ENCODE measurements around the gene SUSD5.

Gene SUSD5

GRCh38 chr3:33217866-33218445 lies 654 bp downstream of the SUSD5 start:
- peak overlapping the region; percentile 65 for H2AFZ ChIP-seq
- H3K9ac ChIP-seq: no peak overlapping the region
- peak overlapping the region; percentile 39 for H3K4me3 ChIP-seq (ENCODE audit: low read depth, low read length)
- no peaks in the 10 kb centered on the region for H3K27me3 ChIP-seq (ENCODE audit: control insufficient read depth, insufficient read depth, low read length)
- H3K27ac ChIP-seq: no peak overlapping the region
- peaks cover 4% of the 10 kb centered on the region for H3K4me1 ChIP-seq
- no peaks in the 10 kb centered on the region for H3K36me3 ChIP-seq (ENCODE audit: control insufficient read depth, insufficient read depth, low read length)
- H3K79me2 ChIP-seq: no peaks in the 10 kb centered on the region
- TF ChIP-seq CTCF (IDR thresholded peaks at IDR 0.05): no peak
- H3K4me2 ChIP-seq (ENCODE audit: low read length): peak overlapping the region; percentile 73
- no peaks in the 10 kb centered on the region for H3K9me3 ChIP-seq (ENCODE audit: control insufficient read depth, low read length)

GRCh38 chr3:33215739-33216138 lies 2.9 kb downstream of the SUSD5 start:
- H3K9ac ChIP-seq: no peak overlapping the region
- H3K27ac ChIP-seq: no peak overlapping the region
- no peaks in the 10 kb centered on the region for H3K79me2 ChIP-seq
- no peak for TF ChIP-seq CTCF (IDR thresholded peaks at IDR 0.05)
- H3K4me1 ChIP-seq: peaks cover 4% of the 10 kb centered on the region
- no peak overlapping the region for H2AFZ ChIP-seq
- no peak overlapping the region for H3K4me3 ChIP-seq (ENCODE audit: low read depth, low read length)
- H3K36me3 ChIP-seq (ENCODE audit: control insufficient read depth, insufficient read depth, low read length): no peaks in the 10 kb centered on the region
- no peaks in the 10 kb centered on the region for H3K27me3 ChIP-seq (ENCODE audit: control insufficient read depth, insufficient read depth, low read length)
- H3K4me2 ChIP-seq (ENCODE audit: low read length): no peak overlapping the region
- no peaks in the 10 kb centered on the region for H3K9me3 ChIP-seq (ENCODE audit: control insufficient read depth, low read length)

GRCh38 chr3:33212406-33212805 lies 6.2 kb downstream of the SUSD5 start:
- H3K4me3 ChIP-seq (ENCODE audit: low read depth, low read length): no peak overlapping the region
- no peak overlapping the region for H3K4me2 ChIP-seq (ENCODE audit: low read length)
- H3K36me3 ChIP-seq (ENCODE audit: control insufficient read depth, insufficient read depth, low read length): no peaks in the 10 kb centered on the region
- no peak overlapping the region for H2AFZ ChIP-seq
- H3K9ac ChIP-seq: no peak overlapping the region
- no peak for TF ChIP-seq CTCF (IDR thresholded peaks at IDR 0.05)
- no peaks in the 10 kb centered on the region for H3K9me3 ChIP-seq (ENCODE audit: control insufficient read depth, low read length)
- H3K27ac ChIP-seq: no peak overlapping the region
- H3K79me2 ChIP-seq: no peaks in the 10 kb centered on the region
- no peaks in the 10 kb centered on the region for H3K4me1 ChIP-seq
- H3K27me3 ChIP-seq (ENCODE audit: control insufficient read depth, insufficient read depth, low read length): no peaks in the 10 kb centered on the region

DNA sequence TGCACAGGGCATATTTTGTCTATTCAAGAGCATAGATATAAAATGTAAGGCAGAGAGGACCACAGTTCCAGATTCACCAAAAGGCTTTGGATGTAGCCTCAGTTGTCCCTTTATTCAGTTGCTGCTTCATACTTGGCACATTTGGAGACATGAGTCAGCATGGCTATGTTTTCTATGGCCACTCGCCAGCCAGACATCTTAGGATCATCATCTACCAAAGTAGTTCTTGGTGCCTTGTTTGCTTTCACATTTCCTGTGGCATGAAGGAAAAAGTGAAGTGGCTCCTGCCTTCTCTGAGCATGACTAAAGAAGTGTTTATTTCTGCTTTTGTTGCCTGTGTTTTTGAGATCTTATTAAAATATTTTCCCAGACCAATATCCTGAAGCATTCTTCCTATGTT lies 7.2 kb downstream of the SUSD5 start:
- no peaks in the 10 kb centered on the region for H3K79me2 ChIP-seq
- no peak for TF ChIP-seq CTCF (IDR thresholded peaks at IDR 0.05)
- H3K27ac ChIP-seq: no peak overlapping the region
- no peak overlapping the region for H3K4me2 ChIP-seq (ENCODE audit: low read length)
- no peak overlapping the region for H3K4me3 ChIP-seq (ENCODE audit: low read depth, low read length)
- H3K4me1 ChIP-seq: no peaks in the 10 kb centered on the region
- H2AFZ ChIP-seq: no peak overlapping the region
- no peaks in the 10 kb centered on the region for H3K36me3 ChIP-seq (ENCODE audit: control insufficient read depth, insufficient read depth, low read length)
- H3K9ac ChIP-seq: no peak overlapping the region
- H3K9me3 ChIP-seq (ENCODE audit: control insufficient read depth, low read length): no peaks in the 10 kb centered on the region
- H3K27me3 ChIP-seq (ENCODE audit: control insufficient read depth, insufficient read depth, low read length): no peaks in the 10 kb centered on the region

GRCh38 chr3:33209357-33209756 lies 9.3 kb downstream of the SUSD5 start:
- no peak overlapping the region for H3K27ac ChIP-seq
- no peak overlapping the region for H3K4me3 ChIP-seq (ENCODE audit: low read depth, low read length)
- no peaks in the 10 kb centered on the region for H3K79me2 ChIP-seq
- no peak for TF ChIP-seq CTCF (IDR thresholded peaks at IDR 0.05)
- no peak overlapping the region for H3K4me2 ChIP-seq (ENCODE audit: low read length)
- H3K9ac ChIP-seq: no peak overlapping the region
- no peaks in the 10 kb centered on the region for H3K9me3 ChIP-seq (ENCODE audit: control insufficient read depth, low read length)
- no peaks in the 10 kb centered on the region for H3K36me3 ChIP-seq (ENCODE audit: control insufficient read depth, insufficient read depth, low read length)
- no peaks in the 10 kb centered on the region for H3K27me3 ChIP-seq (ENCODE audit: control insufficient read depth, insufficient read depth, low read length)
- no peak overlapping the region for H2AFZ ChIP-seq
- H3K4me1 ChIP-seq: no peaks in the 10 kb centered on the region
